RKO (cell line): ENCODE data around the gene STARD7.
A peak's percentile ranks its signal among the peaks of the same experiment; 100 is the strongest.
"Not testable (repeated sequence)": the region's sequence is repeated elsewhere in the genome, so short reads cannot be mapped to it uniquely, and the experiment has no call there.

Experiments
- DNase-seq: peaks from one replicate; pipeline ENCODE4 v3.0.0-alpha.2; 2016; ENCODE audit warnings: low spot score

Gene STARD7

GRCh38 chr2:96233880-96234316 is 25.3 kb upstream of the STARD7 start:
- no peak for DNase-seq

GRCh38 chr2:96233436-96233835 is 24.8 kb upstream of the STARD7 start:
- no peak for DNase-seq

- DNase-seq: no peak
Measured at GRCh38 chr2:96231316-96231715, 22.7 kb upstream of the STARD7 start.

DNA sequence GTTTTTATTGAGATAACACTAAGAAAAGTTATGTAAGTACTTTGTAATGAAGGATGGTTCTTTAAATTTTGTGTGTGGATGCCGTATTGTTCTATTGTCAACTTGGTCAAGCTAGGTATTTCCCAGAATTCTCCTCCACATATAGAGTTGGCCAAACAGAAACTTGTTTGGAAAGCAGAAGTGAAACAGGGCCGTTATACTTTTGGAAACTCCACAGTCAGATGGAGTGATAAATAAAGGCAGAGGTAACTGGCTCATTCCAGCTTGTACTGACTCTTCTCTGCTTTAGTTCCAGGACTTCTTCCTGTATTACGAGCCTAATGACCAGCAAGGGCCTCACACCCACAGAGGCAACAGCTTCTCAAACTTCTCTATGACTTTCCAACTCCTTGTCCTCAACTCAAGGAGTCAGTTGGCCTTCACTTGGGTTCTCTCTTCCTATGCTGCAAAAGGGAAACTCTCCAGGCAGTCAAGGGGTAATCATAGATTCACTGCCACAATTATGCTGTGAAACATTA is 16.4 kb upstream of the STARD7 start:
- DNase-seq: no peak

DNA sequence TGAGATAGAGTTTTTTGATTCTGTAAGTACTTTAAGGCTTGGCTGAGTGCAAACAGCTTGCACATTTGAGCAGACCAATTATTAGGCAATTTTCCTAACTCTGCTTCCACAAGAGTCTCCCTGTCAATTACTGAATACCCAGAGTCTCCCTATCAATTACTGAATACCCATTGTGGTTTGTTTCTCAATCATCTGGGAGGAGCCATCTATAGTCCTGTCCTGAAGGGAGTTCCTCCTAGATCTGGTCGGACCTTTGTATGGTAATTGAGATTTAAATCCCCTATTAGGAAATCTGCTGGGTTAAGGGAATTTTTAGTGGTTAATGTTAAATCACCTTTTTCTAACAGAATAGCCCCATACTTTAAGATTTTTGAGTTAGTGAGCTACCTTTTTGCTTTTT is 12.5 kb upstream of the STARD7 start:
- not testable (repeated sequence) for DNase-seq

DNA sequence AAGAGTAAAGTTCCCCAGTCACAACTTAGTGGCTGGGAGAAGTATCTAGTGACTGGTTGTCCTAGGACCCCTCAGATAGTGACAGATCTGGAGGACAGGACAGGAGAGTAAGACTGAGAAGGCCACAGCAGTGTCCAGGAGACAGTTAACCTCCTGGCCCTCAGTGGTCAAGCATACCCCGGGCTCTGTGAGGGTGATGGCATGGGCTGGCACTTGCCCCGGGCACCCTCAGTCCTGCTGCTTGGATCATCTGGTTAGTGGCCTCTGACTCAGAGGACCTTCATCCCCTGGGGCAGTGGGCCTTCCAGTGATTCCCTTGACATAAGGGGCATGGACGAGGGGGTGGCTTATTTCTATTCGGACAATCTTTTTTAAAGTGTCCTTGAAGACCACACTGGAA is 11.3 kb upstream of the STARD7 start:
- not testable (repeated sequence) for DNase-seq

DNA sequence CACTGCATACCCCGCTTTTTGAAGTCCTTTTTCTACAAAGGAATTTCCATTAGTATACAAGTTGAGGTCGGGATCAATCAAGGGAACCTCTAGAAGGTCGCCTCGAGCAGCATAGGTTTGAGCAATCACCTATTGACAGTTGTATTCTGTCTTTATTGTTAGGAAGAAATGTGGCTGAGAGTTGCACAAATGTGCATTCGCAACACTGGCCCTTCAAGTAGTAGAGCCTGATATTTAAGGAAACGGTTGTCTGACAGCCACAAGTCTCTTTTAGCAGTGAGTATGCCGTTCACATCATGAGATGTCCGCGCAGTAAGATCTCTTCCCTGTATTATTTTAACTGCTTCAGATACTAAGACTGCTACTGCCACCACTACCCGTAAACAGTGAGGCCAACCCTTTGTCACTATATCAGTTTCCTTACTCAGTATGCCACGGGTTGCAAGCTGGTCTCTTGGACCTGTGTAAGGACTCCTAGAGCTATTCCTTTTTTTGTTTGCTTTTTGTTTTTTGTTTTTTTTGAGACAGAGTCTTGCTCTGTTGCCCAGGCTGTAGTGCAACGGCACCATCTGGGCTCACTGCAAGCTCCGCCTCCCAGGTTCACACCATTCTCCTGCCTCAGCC is 10.0 kb upstream of the STARD7 start:
- DNase-seq: no peak

DNA sequence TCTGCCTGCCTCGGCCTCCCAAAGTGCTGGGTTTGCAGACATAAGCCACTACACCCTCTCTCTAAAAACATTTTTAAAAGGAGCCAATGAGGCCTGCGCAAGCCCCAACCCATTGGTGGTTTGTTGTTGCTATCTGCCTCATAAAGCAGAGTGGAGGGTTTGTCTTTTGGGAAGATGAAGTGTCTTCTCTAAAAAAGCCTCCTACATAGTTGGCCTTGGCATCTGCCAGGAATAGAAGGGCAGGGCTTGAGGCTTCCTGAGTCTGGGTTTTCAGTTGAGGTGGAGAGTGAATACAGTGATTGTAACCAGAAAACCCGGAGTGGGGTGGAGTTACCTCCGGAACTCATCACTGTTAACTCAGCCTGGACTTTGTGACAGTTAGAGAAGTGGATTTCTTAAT is 5.9 kb upstream of the STARD7 start:
- DNase-seq: no peak

DNA sequence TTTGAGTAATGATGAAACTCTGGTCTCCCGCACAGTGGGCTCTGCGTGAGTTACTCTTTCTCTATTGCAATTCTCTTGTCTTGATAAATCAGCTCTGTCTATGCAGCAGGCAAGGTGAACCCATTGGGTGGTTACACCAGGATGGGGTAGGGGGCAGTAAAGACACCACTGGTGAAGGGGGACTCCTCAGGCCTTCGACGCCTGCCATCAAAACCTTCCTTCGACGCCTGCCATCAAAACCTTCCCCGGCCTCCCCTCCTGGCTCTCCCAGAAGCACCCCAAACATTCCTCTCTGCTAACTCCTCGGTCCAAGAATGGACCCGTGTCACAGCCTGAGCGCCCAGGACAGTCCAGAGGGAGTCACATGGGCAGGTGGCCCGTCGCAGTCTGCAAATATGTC is 4.8 kb upstream of the STARD7 start:
- no peak for DNase-seq

GRCh38 chr2:96212339-96212738 is 3.7 kb upstream of the STARD7 start:
- no peak for DNase-seq

DNA sequence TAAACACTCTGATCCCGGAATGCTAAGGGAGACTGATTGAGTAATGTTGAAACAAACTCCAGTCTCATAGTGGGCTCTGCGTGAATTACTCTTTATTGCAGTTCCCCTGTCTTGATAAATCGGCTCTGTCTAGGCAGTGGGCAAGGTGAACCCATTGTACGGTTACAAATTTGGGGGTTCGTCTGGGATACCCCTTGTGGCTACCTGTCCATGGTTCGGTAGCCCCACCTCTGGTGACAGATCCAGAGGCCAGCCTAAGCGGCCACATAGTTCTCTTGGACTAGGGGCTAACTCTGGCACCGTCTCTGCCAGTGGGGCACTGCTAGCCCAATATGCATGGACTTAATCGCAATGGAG is 1.1 kb upstream of the STARD7 start:
- no peak for DNase-seq

- peak; percentile 12 for DNase-seq
Measured at GRCh38 chr2:96209011-96209728, 543 bp upstream of the STARD7 start.

- no peak for DNase-seq
Measured at GRCh38 chr2:96207774-96208142, 869 bp downstream of the STARD7 start.

- DNase-seq: peak; percentile 57
Measured at GRCh38 chr2:96207073-96207773, 1.4 kb downstream of the STARD7 start.

- DNase-seq: peak; percentile 83
Measured at GRCh38 chr2:96205888-96206287, 2.7 kb downstream of the STARD7 start.

DNA sequence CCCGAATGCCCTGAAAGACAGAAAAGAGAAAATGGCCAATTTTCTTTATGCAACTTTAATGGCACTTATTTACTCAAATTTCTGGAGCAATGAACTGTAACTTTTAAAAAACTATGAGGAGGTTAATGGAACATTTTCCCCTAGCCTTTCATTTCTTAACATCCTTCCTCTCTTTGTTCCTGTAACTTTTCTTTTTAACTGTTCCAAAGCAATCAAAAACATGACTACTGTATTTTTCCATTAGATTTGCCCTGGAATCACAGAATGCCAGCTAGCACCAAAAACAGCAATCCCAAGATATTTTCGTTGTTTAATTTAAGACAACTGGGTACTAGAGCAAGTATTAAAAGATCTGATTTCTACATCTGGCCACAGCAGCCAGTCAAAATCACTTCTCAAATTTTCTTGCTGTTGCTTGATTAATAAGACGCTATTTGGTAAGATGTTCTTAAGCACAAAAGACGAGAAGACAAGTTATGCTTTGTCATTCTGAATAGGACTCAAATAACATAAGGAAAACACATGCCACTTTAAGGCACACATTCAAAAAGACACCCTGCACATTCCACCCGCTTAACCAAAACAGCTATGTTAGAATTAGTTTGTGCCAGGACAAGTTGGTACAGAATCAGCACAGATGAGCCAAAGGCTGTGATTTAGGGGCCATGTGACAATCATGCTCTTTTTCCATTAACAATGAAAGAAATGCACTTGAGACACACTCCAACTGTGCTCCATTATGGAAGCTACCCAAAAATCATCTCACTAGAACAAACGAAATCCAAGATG is 3.6 kb downstream of the STARD7 start:
- DNase-seq: no peak

DNA sequence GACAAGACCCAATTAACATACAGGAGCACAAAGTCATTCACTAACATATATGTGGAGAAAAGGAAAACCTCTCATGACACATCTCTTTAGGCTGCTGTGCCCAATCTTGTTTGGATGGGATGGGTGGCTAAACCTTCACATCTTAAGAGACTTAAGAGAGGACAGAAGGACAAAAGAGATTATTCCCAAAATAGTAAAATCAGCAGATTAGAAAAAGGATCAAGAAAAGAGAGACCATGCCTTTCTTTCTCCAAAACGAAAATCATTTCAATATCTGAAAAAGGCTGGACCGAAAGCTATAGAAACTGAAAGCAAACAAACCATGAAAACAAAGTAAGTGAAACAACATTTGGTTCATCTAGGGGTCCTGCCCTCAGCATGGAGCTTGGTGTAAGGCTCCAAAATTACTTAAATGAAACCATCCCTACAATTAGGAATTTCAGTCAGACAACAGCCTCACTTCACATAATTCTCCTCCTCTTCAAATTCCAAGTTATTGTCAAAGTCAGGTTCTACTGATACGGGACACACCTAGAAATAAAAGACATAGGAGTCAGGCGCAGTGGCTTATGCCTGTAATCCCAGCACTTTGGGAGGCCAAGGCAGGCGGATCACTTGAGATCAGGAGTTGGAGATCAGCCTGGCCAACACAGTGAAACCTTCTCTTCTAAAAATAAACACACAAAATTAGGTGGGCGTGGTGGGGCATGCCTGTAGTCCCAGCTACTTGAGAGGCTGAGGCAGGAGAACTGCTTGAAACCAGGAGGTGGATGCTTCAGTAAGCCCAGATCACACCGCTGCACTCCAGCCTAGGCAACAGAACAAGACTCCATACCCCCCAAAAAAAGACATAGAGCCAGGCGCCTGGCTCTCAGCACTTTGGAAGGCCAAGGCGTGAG is 5.2 kb downstream of the STARD7 start:
- no peak for DNase-seq

GRCh38 chr2:96202152-96202854 is 6.3 kb downstream of the STARD7 start:
- DNase-seq: no peak

DNA sequence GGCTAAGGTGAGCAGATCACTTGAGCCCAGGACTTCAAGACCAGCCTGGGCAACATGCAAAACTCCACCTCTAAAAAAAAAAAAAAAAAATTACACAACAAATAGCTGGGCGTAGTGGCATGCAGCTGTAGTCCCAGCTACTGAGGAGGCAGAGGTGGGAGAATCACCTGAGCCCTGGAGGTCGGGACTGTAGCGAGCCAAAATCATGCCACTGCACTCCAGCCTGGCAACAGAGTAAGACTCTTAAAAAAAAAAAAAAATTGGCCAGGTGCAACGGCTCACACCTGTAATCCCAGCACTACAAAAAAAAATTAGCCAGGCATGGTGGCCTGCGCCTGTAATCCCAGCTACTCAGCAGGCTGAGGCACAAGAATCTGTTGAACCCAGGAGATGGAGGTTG is 7.3 kb downstream of the STARD7 start:
- DNase-seq: no peak

- DNase-seq: no peak
Measured at GRCh38 chr2:96198921-96199320, 9.7 kb downstream of the STARD7 start.
